Skeletal muscle satellite cell (primary cell): Measurements from ENCODE around the gene COL15A1.

Experiments used
- H3K27me3 ChIP-seq: 2 replicates; pipeline ENCODE4 v1.7.0; 2013; ENCODE audit warnings: low read length; ENCODE audit not compliant: control insufficient read depth, insufficient read depth
- H3K36me3 ChIP-seq: 2 replicates; pipeline ENCODE4 v1.7.0; 2013; ENCODE audit warnings: mild to moderate bottlenecking, control low read depth, low read length; ENCODE audit not compliant: insufficient read depth
- H3K4me1 ChIP-seq: 2 replicates; pipeline ENCODE4 v1.7.0; 2013; ENCODE audit warnings: low read length; ENCODE audit not compliant: control insufficient read depth, insufficient read depth
- H3K4me2 ChIP-seq: 2 replicates; pipeline ENCODE4 v1.7.0; 2013; ENCODE audit warnings: mild to moderate bottlenecking, low read length
- H3K4me3 ChIP-seq: 2 replicates; pipeline ENCODE4 v1.7.0; 2013; ENCODE audit warnings: low read length
- H3K9ac ChIP-seq: 2 replicates; pipeline ENCODE4 v1.7.0; 2013; ENCODE audit warnings: mild to moderate bottlenecking, low read depth, low read length, moderate library complexity
- H3K9me3 ChIP-seq: replicated peaks from 2 replicates; pipeline ENCODE4 v1.7.0; 2013; ENCODE audit warnings: mild to moderate bottlenecking, control low read depth, low read length

The COL15A1 gene

GRCh38 chr9:99021512-99021911 lies 77.8 kb downstream of the COL15A1 start:
- Histone ChIP-seq H3K4me2 (no peak overlapping the region), H3K27me3 (peaks cover 25% of the 10 kb centered on the region), H3K4me1 (peaks cover 19% of the 10 kb centered on the region), H3K4me3 (no peak overlapping the region), H3K36me3 (no peaks in the 10 kb centered on the region), H3K9ac (no peak overlapping the region), H3K9me3 (no peaks in the 10 kb centered on the region)

- H3K9me3 ChIP-seq = no peaks in the 10 kb centered on the region
- H3K4me3 ChIP-seq = no peak overlapping the region
- no peak overlapping the region for H3K4me2 ChIP-seq
- peaks cover 30% of the 10 kb centered on the region for H3K27me3 ChIP-seq
- H3K4me1 ChIP-seq = peaks cover 19% of the 10 kb centered on the region
- H3K9ac ChIP-seq = no peak overlapping the region
- no peaks in the 10 kb centered on the region for H3K36me3 ChIP-seq
Observed at GRCh38 chr9:99023231-99023630, 79.5 kb downstream of the COL15A1 start.

- peaks cover 17% of the 10 kb centered on the region for H3K4me1 ChIP-seq
- H3K9me3 ChIP-seq = no peaks in the 10 kb centered on the region
- H3K4me2 ChIP-seq = no peak overlapping the region
- peaks cover 30% of the 10 kb centered on the region for H3K27me3 ChIP-seq
- H3K4me3 ChIP-seq = no peak overlapping the region
- H3K9ac ChIP-seq = no peak overlapping the region
- no peaks in the 10 kb centered on the region for H3K36me3 ChIP-seq
Observed at GRCh38 chr9:99023831-99024230, 80.1 kb downstream of the COL15A1 start.

DNA sequence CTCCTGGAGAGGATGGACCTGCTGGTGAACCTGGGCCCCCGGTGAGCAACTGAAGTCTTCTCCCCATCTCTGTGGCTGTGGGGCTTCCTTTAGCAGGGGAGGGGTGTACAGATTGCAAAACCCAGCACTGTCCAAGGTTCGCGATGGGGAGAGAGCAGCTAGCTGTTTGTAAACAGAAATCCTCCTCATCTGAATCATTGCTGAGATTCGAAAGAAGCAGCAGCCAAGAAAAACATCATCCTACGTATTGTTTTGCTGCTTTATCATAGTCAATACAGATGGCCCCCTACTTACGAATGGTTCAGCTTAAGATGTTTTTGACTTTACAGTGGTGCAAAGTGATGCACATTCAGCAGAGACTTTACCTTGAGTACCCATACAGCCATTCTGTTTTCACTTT lies 81.3 kb downstream of the COL15A1 start:
- Histone ChIP-seq H3K27me3 (peaks cover 30% of the 10 kb centered on the region), H3K4me2 (no peak overlapping the region), H3K4me3 (no peak overlapping the region), H3K4me1 (peaks cover 14% of the 10 kb centered on the region), H3K36me3 (no peaks in the 10 kb centered on the region), H3K9me3 (no peaks in the 10 kb centered on the region), H3K9ac (no peak overlapping the region)

DNA sequence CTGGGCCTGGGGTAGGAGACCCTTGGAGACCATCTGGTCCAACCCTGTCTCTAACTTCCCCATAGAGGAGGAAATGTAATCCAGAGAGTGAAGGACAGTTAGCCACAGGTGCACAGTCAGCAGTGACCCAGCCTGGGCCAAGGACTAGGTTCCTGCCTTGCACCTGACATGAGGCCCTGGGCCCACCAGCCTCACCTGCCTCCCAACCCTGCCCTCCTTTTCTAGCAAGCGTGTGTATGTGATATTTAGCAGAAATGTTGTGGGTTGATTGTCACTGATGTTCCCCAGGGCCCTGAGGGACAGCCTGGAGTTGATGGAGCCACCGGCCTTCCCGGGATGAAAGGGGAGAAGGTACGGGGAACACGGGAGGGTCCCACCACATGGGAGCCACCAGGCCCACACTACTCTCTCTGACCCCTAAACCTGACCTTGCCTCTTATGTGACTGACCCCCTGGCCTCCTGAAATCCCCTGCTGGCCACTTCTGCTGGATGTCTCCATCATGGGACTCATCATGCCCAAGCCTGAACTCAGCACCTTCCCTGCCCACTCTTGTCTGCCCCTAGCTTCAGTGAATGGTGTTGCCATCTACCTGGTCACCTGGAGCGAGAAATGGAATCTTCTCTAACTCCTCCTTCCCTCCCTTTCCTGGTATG lies 82.0 kb downstream of the COL15A1 start:
- Histone ChIP-seq H3K4me1 (peaks cover 13% of the 10 kb centered on the region), H3K27me3 (peaks cover 30% of the 10 kb centered on the region), H3K36me3 (no peaks in the 10 kb centered on the region), H3K4me2 (no peak overlapping the region), H3K4me3 (no peak overlapping the region), H3K9ac (no peak overlapping the region), H3K9me3 (no peaks in the 10 kb centered on the region)

GRCh38 chr9:99026271-99026955 lies 82.7 kb downstream of the COL15A1 start:
- H3K4me1 ChIP-seq = peaks cover 17% of the 10 kb centered on the region
- H3K9ac ChIP-seq = no peak overlapping the region
- no peaks in the 10 kb centered on the region for H3K36me3 ChIP-seq
- H3K9me3 ChIP-seq = no peaks in the 10 kb centered on the region
- peaks cover 30% of the 10 kb centered on the region for H3K27me3 ChIP-seq
- no peak overlapping the region for H3K4me2 ChIP-seq
- no peak overlapping the region for H3K4me3 ChIP-seq

- Histone ChIP-seq H3K9ac (no peak overlapping the region), H3K9me3 (no peaks in the 10 kb centered on the region), H3K4me2 (no peak overlapping the region), H3K27me3 (peaks cover 30% of the 10 kb centered on the region), H3K36me3 (no peaks in the 10 kb centered on the region), H3K4me3 (no peak overlapping the region), H3K4me1 (peaks cover 17% of the 10 kb centered on the region)
Observed at GRCh38 chr9:99026956-99027298, 83.2 kb downstream of the COL15A1 start.

DNA sequence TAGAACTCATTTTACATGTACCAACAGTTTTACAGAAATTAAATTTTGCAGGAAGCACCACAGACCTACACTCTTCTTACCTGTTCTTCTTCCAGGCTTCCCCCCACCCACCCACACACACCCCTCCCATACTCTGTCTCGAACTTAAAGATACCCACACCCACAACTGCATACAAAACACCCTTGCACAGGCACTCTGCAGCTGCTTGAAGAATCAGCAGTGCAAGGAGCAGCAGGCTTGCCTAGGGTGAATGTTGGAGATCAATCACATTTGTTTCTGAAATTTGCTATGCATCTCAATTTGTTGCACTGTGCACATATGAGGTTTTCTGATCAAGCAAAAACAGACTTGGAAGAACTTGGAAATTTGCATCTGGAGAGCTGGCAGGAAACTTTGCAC lies 83.7 kb downstream of the COL15A1 start:
- H3K4me1 ChIP-seq = peaks cover 17% of the 10 kb centered on the region
- H3K9ac ChIP-seq = no peak overlapping the region
- H3K36me3 ChIP-seq = no peaks in the 10 kb centered on the region
- H3K27me3 ChIP-seq = peaks cover 25% of the 10 kb centered on the region
- H3K4me3 ChIP-seq = no peak overlapping the region
- no peaks in the 10 kb centered on the region for H3K9me3 ChIP-seq
- H3K4me2 ChIP-seq = no peak overlapping the region

DNA sequence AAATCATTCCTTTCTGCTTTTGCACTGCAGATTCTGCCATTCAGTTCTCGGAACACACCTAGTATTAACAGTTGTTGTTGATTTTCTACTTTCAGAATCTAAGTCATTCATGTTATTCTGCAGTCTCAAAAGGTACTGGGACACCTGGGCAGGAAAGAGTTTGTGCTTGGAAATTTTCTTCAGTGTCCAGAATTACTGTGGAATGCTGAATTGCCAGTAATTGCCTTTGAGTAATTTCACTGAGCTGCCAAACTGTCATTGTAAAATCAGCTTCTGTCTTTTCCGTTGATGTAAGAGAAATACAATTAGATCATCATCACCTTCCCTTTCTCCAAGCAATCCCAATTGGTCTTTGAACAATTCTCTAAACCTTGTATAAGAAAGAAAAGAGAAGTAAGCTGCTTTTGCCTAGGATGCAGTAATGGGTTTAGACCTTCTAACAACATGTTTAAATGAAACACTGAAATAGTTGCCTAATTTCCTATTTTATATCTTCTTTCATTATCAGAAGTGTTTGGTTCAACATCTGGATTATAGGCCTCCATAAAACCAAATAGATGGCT lies 85.5 kb downstream of the COL15A1 start:
- H3K27me3 ChIP-seq = peaks cover 14% of the 10 kb centered on the region
- H3K36me3 ChIP-seq = no peaks in the 10 kb centered on the region
- H3K9ac ChIP-seq = no peak overlapping the region
- H3K4me3 ChIP-seq = no peak overlapping the region
- no peaks in the 10 kb centered on the region for H3K9me3 ChIP-seq
- peaks cover 17% of the 10 kb centered on the region for H3K4me1 ChIP-seq
- no peak overlapping the region for H3K4me2 ChIP-seq

GRCh38 chr9:99030092-99030511 lies 86.4 kb downstream of the COL15A1 start:
- Histone ChIP-seq H3K27me3 (peaks cover 20% of the 10 kb centered on the region), H3K9me3 (no peaks in the 10 kb centered on the region), H3K4me2 (peak overlapping the region; percentile 6), H3K4me1 (peaks cover 17% of the 10 kb centered on the region), H3K9ac (peak overlapping the region; percentile 43), H3K4me3 (no peak overlapping the region), H3K36me3 (no peaks in the 10 kb centered on the region)

- H3K27me3 ChIP-seq = peaks cover 22% of the 10 kb centered on the region
- H3K4me3 ChIP-seq = no peak overlapping the region
- H3K36me3 ChIP-seq = no peaks in the 10 kb centered on the region
- H3K4me2 ChIP-seq = peak overlapping the region; percentile 6
- H3K9me3 ChIP-seq = no peaks in the 10 kb centered on the region
- H3K9ac ChIP-seq = peak overlapping the region; percentile 43
- peaks cover 17% of the 10 kb centered on the region for H3K4me1 ChIP-seq
Observed at GRCh38 chr9:99030610-99031109, 87.0 kb downstream of the COL15A1 start.
